Right lobe of liver (tissue), 4 donors: ENCODE measurements around the gene MAPKAP1.

Experiments
- POLR2A ChIP-seq: fragments of 450-650 bp; IDR thresholded peaks from one replicate; pipeline ENCODE4 v1.6.1; 2017; ENCODE audit warnings: antibody characterized with exemption, mild to moderate bottlenecking
- TF ChIP-seq, protein P1 (sequence below), 4 donors: fragments of 200-600 bp in 3 of 4; fragments of 450-650 bp in 1 of 4; IDR thresholded peaks; one replicate each; pipeline versions ENCODE4 v1.5.1 to v1.8.0; 2016 to 2022; ENCODE audit warnings: antibody characterized with exemption in 4 of 4, mild to moderate bottlenecking in 2 of 4
- donor health status: DM: no; HTN: no; CAD: no.
- donor health status: DM: no; HTN: no; CAD: no.
- donor health status: DM: no; HTN: yes; CAD: no.

- TF ChIP-seq, protein P1, sequence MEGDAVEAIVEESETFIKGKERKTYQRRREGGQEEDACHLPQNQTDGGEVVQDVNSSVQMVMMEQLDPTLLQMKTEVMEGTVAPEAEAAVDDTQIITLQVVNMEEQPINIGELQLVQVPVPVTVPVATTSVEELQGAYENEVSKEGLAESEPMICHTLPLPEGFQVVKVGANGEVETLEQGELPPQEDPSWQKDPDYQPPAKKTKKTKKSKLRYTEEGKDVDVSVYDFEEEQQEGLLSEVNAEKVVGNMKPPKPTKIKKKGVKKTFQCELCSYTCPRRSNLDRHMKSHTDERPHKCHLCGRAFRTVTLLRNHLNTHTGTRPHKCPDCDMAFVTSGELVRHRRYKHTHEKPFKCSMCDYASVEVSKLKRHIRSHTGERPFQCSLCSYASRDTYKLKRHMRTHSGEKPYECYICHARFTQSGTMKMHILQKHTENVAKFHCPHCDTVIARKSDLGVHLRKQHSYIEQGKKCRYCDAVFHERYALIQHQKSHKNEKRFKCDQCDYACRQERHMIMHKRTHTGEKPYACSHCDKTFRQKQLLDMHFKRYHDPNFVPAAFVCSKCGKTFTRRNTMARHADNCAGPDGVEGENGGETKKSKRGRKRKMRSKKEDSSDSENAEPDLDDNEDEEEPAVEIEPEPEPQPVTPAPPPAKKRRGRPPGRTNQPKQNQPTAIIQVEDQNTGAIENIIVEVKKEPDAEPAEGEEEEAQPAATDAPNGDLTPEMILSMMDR (IDR thresholded peaks at IDR 0.05), result no peak
- no peak for TF ChIP-seq POLR2A
Measured at GRCh38 chr9:125570246-125570645, 136.8 kb downstream of the MAPKAP1 start.
